Measurements from ENCODE around the gene TMEM229B.

Gene TMEM229B

GRCh38 chr14:67480011-67480410 is 8.5 kb downstream of the TMEM229B start:
- no peak overlapping the region for H2AFZ ChIP-seq

GRCh38 chr14:67478800-67479084 is 9.8 kb downstream of the TMEM229B start:
- H3K4me3 ChIP-seq (ENCODE audit: low read depth, low read length) = no peak overlapping the region
- H3K27ac ChIP-seq = no peak overlapping the region

More at GRCh38 chr14:67480011-67480410, 8.5 kb downstream of the TMEM229B start:
- TF ChIP-seq CTCF (IDR thresholded peaks at IDR 0.05) = no peak
- H3K36me3 ChIP-seq (ENCODE audit: control insufficient read depth, insufficient read depth, low read length) = no peaks in the 10 kb centered on the region
- no peaks in the 10 kb centered on the region for H3K4me1 ChIP-seq
- H3K4me3 ChIP-seq (ENCODE audit: low read depth, low read length) = no peak overlapping the region
- no peaks in the 10 kb centered on the region for H3K9me3 ChIP-seq (ENCODE audit: control insufficient read depth, low read length)
- H3K27ac ChIP-seq = no peak overlapping the region
- H3K9ac ChIP-seq = no peak overlapping the region
- H3K4me2 ChIP-seq (ENCODE audit: low read length) = no peak overlapping the region
- no peaks in the 10 kb centered on the region for H3K27me3 ChIP-seq (ENCODE audit: control insufficient read depth, insufficient read depth, low read length)
- H3K79me2 ChIP-seq = no peaks in the 10 kb centered on the region

GRCh38 chr14:67477926-67478799 is 10.4 kb downstream of the TMEM229B start:
- TF ChIP-seq CTCF (IDR thresholded peaks at IDR 0.05) = no peak
- no peaks in the 10 kb centered on the region for H3K79me2 ChIP-seq
- no peak overlapping the region for H3K4me3 ChIP-seq (ENCODE audit: low read depth, low read length)
- no peaks in the 10 kb centered on the region for H3K4me1 ChIP-seq
- no peaks in the 10 kb centered on the region for H3K9me3 ChIP-seq (ENCODE audit: control insufficient read depth, low read length)
- H3K27me3 ChIP-seq (ENCODE audit: control insufficient read depth, insufficient read depth, low read length) = no peaks in the 10 kb centered on the region
- H3K4me2 ChIP-seq (ENCODE audit: low read length) = no peak overlapping the region
- H3K27ac ChIP-seq = no peak overlapping the region
- no peak overlapping the region for H3K9ac ChIP-seq
- H3K36me3 ChIP-seq (ENCODE audit: control insufficient read depth, insufficient read depth, low read length) = no peaks in the 10 kb centered on the region
- no peak overlapping the region for H2AFZ ChIP-seq

More at GRCh38 chr14:67478800-67479084, 9.8 kb downstream of the TMEM229B start:
- no peak overlapping the region for H3K9ac ChIP-seq
- H3K36me3 ChIP-seq (ENCODE audit: control insufficient read depth, insufficient read depth, low read length) = no peaks in the 10 kb centered on the region
- no peak overlapping the region for H2AFZ ChIP-seq
- no peaks in the 10 kb centered on the region for H3K9me3 ChIP-seq (ENCODE audit: control insufficient read depth, low read length)
- H3K4me2 ChIP-seq (ENCODE audit: low read length) = no peak overlapping the region
- H3K79me2 ChIP-seq = no peaks in the 10 kb centered on the region
- H3K4me1 ChIP-seq = no peaks in the 10 kb centered on the region
- TF ChIP-seq CTCF (IDR thresholded peaks at IDR 0.05) = no peak
- no peaks in the 10 kb centered on the region for H3K27me3 ChIP-seq (ENCODE audit: control insufficient read depth, insufficient read depth, low read length)

DNA sequence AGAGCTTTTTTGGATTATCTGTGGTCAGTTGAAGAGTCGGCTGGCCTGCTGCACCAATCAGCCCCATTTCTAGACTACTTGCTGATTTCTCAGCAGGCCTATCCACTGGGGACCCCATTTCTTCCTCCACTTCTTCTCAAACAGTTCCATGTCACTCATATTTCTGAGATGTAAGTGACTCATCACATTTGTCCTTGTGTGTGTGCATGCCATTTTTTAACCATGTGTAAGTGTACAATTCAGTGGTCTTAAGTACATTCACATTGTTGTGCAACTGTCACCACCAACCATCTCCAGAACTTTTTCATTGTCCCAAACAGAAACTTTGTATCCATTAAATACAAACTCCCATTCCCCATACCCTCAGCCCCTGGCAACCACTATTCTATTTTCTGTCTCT is 14.2 kb downstream of the TMEM229B start:
- Histone ChIP-seq H3K4me3 (ENCODE audit: low read depth, low read length) (no peak overlapping the region), H3K4me1 (no peaks in the 10 kb centered on the region), H3K36me3 (ENCODE audit: control insufficient read depth, insufficient read depth, low read length) (no peaks in the 10 kb centered on the region), H3K9me3 (ENCODE audit: control insufficient read depth, low read length) (no peaks in the 10 kb centered on the region), H3K9ac (no peak overlapping the region), H3K27me3 (ENCODE audit: control insufficient read depth, insufficient read depth, low read length) (no peaks in the 10 kb centered on the region), H2AFZ (no peak overlapping the region), H3K4me2 (ENCODE audit: low read length) (no peak overlapping the region), H3K27ac (no peak overlapping the region), H3K79me2 (no peaks in the 10 kb centered on the region)
- no peak for TF ChIP-seq CTCF (IDR thresholded peaks at IDR 0.05)

Data from parathyroid adenoma (tissue), 2 donors.